HG03175 (cell line): Measurements from ENCODE around the gene PTPRC.

Experiments
- ATAC-seq: cut with Tn5 transposase; IDR thresholded peaks from one replicate; pipeline ENCODE4 v1.9.1; 2021; ENCODE audit warnings: mild to moderate bottlenecking, moderate library complexity; ENCODE audit not compliant: unreplicated experiment

Gene PTPRC

DNA sequence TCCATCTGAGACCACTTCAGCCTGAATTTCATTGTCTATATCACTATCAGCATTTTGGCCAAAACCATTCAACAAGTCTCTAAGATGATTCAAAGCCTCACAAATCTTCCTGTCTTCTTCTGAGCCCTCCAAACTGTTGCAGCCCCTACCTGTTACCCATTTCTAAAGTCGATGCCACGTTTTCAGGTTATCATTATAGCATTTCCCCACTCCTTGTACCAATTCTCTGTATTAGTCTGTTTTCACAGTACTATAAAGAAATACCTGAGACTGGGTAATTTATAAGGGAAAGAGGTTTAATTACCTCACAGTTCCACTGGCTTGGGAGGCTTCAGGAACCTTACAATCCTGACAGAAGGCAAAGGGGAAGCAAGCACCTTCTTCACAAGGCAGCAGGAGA is 158.8 kb downstream of the PTPRC start:
- no peak for ATAC-seq

DNA sequence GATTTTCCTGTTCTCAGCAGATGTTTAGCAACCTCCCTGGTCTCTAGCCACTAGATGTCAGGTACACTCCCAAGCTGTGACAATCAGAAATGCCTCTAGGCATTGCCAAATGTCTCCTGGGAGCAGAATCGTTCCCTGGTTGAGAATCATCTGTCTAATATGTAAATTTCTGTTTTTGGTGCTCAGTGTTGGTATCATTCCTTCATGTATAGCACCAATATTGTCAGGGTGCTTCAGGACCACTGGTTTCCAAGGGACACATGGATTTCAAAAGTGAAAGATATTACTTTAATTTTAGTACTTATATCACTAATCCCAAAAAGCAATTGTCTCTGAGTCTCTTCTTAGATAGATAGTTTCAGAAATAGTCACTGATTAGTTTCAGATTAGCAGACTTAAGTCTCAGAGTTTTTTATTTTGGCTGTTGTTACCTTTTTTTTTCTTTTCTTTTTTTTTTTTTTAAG is 160.1 kb downstream of the PTPRC start:
- peak; percentile 86 for ATAC-seq

DNA sequence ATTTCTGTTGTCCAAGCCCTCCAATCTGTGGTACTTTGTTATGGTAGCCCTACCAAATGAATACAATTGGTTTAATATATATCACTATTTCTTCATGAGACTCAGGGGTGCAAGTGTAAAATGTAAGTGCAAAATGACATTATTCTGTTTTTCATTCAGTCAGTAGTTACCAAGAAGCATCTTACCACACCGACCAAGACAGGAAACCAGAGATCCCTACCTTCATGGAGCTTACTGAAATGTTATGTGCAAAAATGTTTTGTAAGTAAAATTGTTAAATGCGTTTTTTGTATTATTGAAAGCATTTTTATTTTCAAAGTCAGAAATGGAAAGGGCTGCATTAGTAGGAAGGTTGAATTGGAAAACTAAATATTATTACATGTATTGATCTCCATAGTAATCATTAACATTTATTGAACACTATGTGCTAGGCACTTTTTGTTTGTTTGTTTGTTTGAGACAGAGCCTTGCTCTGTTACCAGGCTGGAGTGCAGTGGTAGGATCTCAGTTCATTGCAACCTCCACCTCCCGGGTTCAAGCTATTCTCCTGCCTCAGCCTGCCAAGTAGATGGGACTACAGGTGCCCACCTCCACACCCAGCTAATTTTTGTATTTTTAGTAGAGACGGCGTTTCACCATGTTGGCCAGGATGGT is 166.8 kb downstream of the PTPRC start:
- ATAC-seq, result no peak

DNA sequence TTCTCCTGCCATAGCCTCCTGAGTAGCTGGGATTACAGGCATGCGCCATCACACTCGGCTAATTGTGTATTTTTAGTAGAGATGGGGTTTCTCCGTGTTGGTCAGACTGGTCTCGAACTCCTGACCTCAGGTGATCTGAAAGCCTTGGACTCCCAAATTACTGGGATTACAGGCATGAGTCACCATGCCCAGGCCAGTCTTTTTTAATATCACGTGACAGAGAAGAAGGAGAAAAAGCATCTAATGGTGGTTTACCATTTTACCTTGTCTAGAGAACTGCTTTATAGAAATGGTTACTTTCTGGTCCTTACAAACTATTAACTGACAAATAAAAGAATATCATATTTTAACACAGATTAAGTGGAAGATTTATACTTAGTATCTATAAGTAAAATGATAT is 168.0 kb downstream of the PTPRC start:
- no peak for ATAC-seq
